CD4-positive, CD25-positive, alpha-beta regulatory T cell (primary cell): ENCODE data around the gene CCDC154. TPM values are rescaled to one million over a fixed set of nuclear protein-coding genes. Genes with fewer than 3 reads are reported as not detected.

Source experiments
- ATAC-seq, 2 donors: fragments of 150-1000 bp; cut with Tn5 transposase; one replicate each; pipeline ENCODE4 v1.10.0; 2021; ENCODE audit warnings: low read depth in 2 of 2, moderate number of reproducible peaks in 2 of 2, moderate library complexity in 1 of 2
- DNase-seq, 3 donors: peaks; one replicate each; pipeline versions ENCODE4 v3.0.0 to v3.0.0-alpha.2; 2012 to 2022; ENCODE audit warnings: mixed read lengths in 1 of 3
- H3K27ac ChIP-seq: one replicate; pipeline ENCODE4 v1.7.0; 2013; ENCODE audit warnings: mild to moderate bottlenecking, low read length; ENCODE audit not compliant: insufficient read depth, poor library complexity, severe bottlenecking
- H3K27me3 ChIP-seq: one replicate; pipeline ENCODE4 v1.7.0; 2013; ENCODE audit warnings: low read length; ENCODE audit not compliant: control insufficient read depth, insufficient read depth
- H3K36me3 ChIP-seq: one replicate; pipeline ENCODE4 v1.7.0; 2013; ENCODE audit warnings: mild to moderate bottlenecking, low read length, moderate library complexity; ENCODE audit not compliant: control insufficient read depth, insufficient read depth
- H3K4me1 ChIP-seq: 2 replicates; pipeline ENCODE4 v1.7.0; 2013; ENCODE audit warnings: mild to moderate bottlenecking, low read length; ENCODE audit not compliant: insufficient read depth, control insufficient read depth, poor library complexity, severe bottlenecking
- H3K4me3 ChIP-seq: one replicate; pipeline ENCODE4 v1.7.0; 2013; ENCODE audit warnings: low read depth, mild to moderate bottlenecking, low read length, moderate library complexity
- H3K9me3 ChIP-seq, 2 experiments: 1 replicate in 1 of 2; 2 replicates in 1 of 2; pipeline ENCODE4 v1.7.0; 2013; ENCODE audit warnings: low read length in 2 of 2, mild to moderate bottlenecking in 1 of 2, moderate library complexity in 1 of 2; ENCODE audit not compliant: control insufficient read depth in 2 of 2
- H3K27ac Mint-ChIP-seq, 3 donors: one replicate each; pipeline ENCODE4 v1.8.0; 2020 to 2022; ENCODE audit warnings: mild to moderate bottlenecking in 3 of 3, mixed read lengths in 3 of 3, moderate library complexity in 2 of 3
- H3K27me3 Mint-ChIP-seq: one replicate; pipeline ENCODE4 v1.8.0; 2022; ENCODE audit warnings: mild to moderate bottlenecking, mixed read lengths
- H3K36me3 Mint-ChIP-seq: one replicate; pipeline ENCODE4 v1.8.0; 2020; ENCODE audit warnings: mixed read lengths
- H3K4me1 Mint-ChIP-seq, 4 donors: one replicate each; pipeline ENCODE4 v1.8.0; 2020 to 2022; ENCODE audit warnings: mixed read lengths in 4 of 4, mild to moderate bottlenecking in 1 of 4
- H3K4me3 Mint-ChIP-seq, 4 donors: one replicate each; pipeline ENCODE4 v1.8.0; 2020 to 2022; ENCODE audit warnings: mild to moderate bottlenecking in 4 of 4, mixed read lengths in 4 of 4, moderate library complexity in 3 of 4
- H3K9me3 Mint-ChIP-seq, 7 donors: one replicate each; pipeline ENCODE4 v1.8.0; 2020 to 2022; ENCODE audit warnings: mixed read lengths in 7 of 7, mild to moderate bottlenecking in 3 of 7, moderate library complexity in 2 of 7
- polyA plus RNA-seq, 4 donors: library from polyadenylated mRNA; unstranded; fragments of 300-500 nt; fragmentation: Illumina TruSeq; gene quantifications; one replicate each; pipeline ENCODE4 v1.2.3, GENCODE V29; 2021
- total RNA-seq: library from RNA; stranded (reverse); gene quantifications from one replicate; pipeline ENCODE4 v1.2.3, GENCODE V29; 2022

Gene CCDC154
- total and polyA plus RNA-seq, 5 donors from 2014 or later: 2.6 TPM; not detected in 4

DNA sequence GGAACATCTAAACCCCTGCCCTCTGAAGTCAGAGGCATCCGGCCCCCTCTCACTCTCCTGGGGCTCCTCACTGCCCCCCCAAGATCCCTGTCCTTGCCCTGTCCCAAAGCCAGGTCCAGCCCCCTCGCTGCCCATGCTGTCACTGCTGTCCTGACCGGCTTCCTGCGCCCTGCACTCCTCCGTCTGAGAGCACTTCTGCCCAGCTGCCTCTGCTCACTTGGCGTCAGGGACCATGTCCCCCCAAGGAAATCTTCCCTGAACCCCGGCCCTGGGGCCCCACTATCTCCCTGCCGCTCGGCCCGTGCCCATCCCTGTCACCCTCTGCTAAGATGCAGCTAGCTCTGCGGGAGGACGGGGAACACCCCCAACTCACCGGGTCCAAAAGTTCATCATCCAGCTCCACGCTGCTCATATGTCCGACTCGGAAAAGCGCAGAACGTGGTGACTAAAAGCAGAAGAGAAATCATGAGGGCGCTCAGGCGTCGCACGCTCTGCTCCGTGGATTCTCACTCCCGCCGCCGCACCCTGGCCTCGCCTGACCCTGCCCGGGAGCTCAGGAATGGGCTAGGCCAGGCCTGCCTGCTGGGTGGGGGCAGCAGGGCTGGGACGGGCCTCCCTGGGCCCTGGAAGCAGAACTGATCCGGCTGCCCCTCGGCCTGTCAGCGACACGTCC is 20.7 kb upstream of the CCDC154 start:
- Mint-ChIP-seq H3K27ac (no peak overlapping the region), H3K4me3 (no peak overlapping the region), H3K36me3 (peaks cover 4% of the 10 kb centered on the region), H3K27me3 (no peaks in the 10 kb centered on the region), H3K9me3 (no peaks in the 10 kb centered on the region), H3K4me1 (peaks cover 0 to 20% (median 4%) of the 10 kb centered on the region in 4 donors)
- Histone ChIP-seq H3K4me1 (no peaks in the 10 kb centered on the region), H3K27ac (no peak overlapping the region), H3K36me3 (peaks cover 6% of the 10 kb centered on the region), H3K9me3 (no peaks in the 10 kb centered on the region), H3K27me3 (no peaks in the 10 kb centered on the region), H3K4me3 (no peak overlapping the region)
- ATAC-seq (no peak), DNase-seq (no peak)

DNA sequence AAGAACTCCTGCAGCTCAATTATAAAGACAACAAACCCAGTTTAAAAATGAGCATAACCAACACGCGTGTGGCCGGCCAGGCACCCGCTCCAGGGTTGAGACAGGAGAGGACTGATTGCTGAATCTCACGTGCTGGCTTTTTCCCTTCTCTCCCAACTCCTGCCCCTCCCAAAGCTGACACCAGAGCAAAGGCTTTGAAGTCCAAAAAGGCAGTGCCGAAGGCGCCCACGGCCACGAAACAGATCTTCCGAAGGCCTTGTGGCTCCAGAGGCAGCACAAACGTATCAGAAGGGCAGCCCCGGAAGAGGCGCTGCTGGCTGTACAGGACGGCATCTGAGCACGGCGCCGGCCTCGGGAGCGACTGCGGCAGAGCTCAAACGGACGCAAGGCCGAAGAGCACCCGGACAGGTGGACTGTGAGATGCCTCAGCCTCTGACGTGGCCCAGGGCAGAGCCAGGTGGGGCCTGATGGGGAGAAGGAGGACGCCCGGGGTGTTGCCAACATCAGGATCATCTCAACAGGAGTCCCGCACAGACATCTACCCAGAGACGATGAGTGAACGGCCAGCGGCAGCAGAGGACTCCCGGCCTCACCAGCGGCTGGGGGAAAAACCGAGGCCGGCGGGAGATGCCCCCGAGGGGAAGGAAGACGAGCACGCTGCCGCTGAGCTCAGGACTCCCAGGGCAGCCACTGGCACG is 20.0 kb upstream of the CCDC154 start:
- DNase-seq: no peak

DNA sequence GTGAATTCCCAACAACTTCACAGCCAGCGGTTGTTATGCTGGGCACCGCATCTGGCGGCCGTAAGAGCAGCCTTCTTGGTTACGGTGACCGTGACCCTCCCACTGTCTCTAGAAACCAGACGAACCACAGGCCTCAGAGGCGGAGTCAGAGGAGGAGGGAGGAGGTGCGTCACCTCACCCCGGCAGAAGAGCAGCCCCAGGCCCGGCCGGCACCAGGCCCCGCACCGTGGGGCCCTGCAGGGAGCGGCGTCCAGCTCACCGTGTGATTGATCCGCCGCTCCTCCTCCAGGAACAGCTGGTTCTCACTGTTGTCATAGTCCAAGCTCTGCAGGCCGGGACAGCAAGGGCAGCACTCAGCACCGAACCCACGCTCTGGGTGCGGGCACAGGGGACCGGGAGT is 16.8 kb upstream of the CCDC154 start:
- Histone ChIP-seq H3K9me3 (no peaks in the 10 kb centered on the region), H3K27me3 (no peaks in the 10 kb centered on the region), H3K4me3 (no peak overlapping the region), H3K27ac (no peak overlapping the region), H3K36me3 (peaks cover 10% of the 10 kb centered on the region), H3K4me1 (no peaks in the 10 kb centered on the region)
- peaks cover 0 to 3% (median 0%) of the 10 kb centered on the region in 4 donors for H3K4me1 Mint-ChIP-seq
- ATAC-seq: no peak
- no peak for DNase-seq
- H3K4me3 Mint-ChIP-seq: no peak overlapping the region
- peaks cover 0 to 1% (median 0%) of the 10 kb centered on the region in 7 donors for H3K9me3 Mint-ChIP-seq
- H3K27ac Mint-ChIP-seq: no peak overlapping the region
- peaks cover 4% of the 10 kb centered on the region for H3K36me3 Mint-ChIP-seq
- H3K27me3 Mint-ChIP-seq: no peaks in the 10 kb centered on the region

More for the DNA sequence above, 20.0 kb upstream of the CCDC154 start:
- Mint-ChIP-seq H3K27me3 (no peaks in the 10 kb centered on the region), H3K36me3 (peaks cover 4% of the 10 kb centered on the region), H3K27ac (no peak overlapping the region), H3K9me3 (peaks cover 0 to 1% (median 0%) of the 10 kb centered on the region in 7 donors), H3K4me3 (no peak overlapping the region), H3K4me1 (peaks cover 0 to 14% (median 0%) of the 10 kb centered on the region in 4 donors)
- Histone ChIP-seq H3K4me3 (no peak overlapping the region), H3K27me3 (no peaks in the 10 kb centered on the region), H3K4me1 (no peaks in the 10 kb centered on the region), H3K36me3 (peaks cover 6% of the 10 kb centered on the region), H3K27ac (no peak overlapping the region), H3K9me3 (no peaks in the 10 kb centered on the region)
- ATAC-seq: no peak

DNA sequence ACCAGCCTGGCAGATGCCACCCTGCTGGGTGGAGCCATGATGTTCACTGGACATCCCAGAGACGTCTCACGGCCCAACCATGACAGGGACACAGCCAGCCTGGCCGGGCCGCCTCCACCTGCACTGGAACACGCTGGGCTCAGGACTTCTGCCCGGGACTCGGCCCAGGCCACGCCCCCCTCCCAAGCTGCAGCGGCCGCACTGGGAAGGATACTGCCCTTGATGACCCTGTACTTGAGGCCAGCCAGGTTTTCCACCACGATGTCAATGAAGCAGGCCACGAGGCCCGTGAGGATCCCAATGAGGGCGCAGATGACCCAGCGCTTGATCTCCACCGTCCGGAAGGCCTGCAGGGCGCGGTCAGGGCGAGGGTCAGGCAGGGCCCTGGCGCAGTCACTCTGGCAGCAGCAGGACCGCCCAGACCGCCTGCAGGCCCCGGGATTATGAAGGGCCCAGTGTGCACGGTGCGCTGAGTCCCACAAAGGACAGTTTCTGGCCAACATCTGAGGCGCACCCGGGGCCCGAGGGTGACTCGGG is 16.3 kb upstream of the CCDC154 start:
- no peaks in the 10 kb centered on the region for H3K27me3 ChIP-seq
- no peak overlapping the region for H3K27ac ChIP-seq
- H3K4me3 ChIP-seq: no peak overlapping the region
- DNase-seq: no peak
- Mint-ChIP-seq H3K4me3 (no peak overlapping the region), H3K27me3 (no peaks in the 10 kb centered on the region), H3K27ac (no peak overlapping the region), H3K9me3 (peaks cover 0 to 1% (median 0%) of the 10 kb centered on the region in 7 donors), H3K36me3 (peaks cover 4% of the 10 kb centered on the region), H3K4me1 (peaks cover 0 to 3% (median 0%) of the 10 kb centered on the region in 4 donors)
- no peaks in the 10 kb centered on the region for H3K9me3 ChIP-seq
- no peaks in the 10 kb centered on the region for H3K4me1 ChIP-seq
- no peak for ATAC-seq
- H3K36me3 ChIP-seq: peaks cover 12% of the 10 kb centered on the region

DNA sequence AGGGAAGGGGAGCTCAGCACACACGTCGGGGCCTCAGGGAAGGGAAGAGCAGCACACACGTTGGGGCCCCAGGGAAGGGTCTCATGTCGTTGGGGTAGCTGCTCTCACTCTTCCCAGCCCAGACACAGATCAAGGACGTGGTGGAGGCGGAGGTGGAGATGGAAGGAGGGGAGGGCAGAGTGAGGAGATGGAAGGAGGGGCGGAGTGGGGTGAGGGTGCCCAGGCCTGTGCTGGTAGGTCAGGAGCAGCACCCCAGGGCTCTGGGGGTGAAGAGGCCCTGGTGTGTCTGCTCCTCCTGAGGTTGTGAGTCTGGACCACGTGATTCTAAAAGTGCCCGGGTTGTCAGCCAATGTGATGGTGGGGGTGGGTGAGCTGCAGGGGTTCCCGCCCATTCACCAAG is 15.6 kb upstream of the CCDC154 start:
- DNase-seq: no peak
- H3K4me1 Mint-ChIP-seq: peaks cover 0 to under 1% (median 0%) of the 10 kb centered on the region in 4 donors
- no peak for ATAC-seq
- no peaks in the 10 kb centered on the region for H3K4me1 ChIP-seq
- peaks cover 17% of the 10 kb centered on the region for H3K36me3 ChIP-seq
- no peak overlapping the region for H3K4me3 Mint-ChIP-seq
- H3K9me3 ChIP-seq: no peaks in the 10 kb centered on the region
- peaks cover 4% of the 10 kb centered on the region for H3K36me3 Mint-ChIP-seq
- no peak overlapping the region for H3K27ac ChIP-seq
- no peaks in the 10 kb centered on the region for H3K27me3 Mint-ChIP-seq
- H3K9me3 Mint-ChIP-seq: peaks cover 0 to 1% (median 0%) of the 10 kb centered on the region in 7 donors
- no peaks in the 10 kb centered on the region for H3K27me3 ChIP-seq
- no peak overlapping the region for H3K4me3 ChIP-seq
- no peak overlapping the region for H3K27ac Mint-ChIP-seq

DNA sequence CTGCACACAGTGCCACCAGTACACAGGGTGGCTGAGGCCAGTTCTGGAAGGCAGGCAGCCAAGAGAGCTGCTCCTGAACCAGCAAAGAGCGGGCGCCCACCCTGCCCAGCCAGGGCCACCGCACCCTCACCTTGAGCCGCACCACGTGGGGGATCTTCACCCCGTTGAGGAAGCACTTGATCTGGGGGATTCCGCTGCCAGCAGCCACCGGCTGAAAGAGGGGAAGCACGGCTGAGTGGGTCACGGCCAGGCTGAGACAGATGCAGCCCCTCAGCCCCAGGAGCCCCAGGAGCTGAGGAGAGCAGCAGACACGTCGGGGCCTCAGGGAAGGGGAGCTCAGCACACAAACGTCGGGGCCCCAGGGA is 14.6 kb upstream of the CCDC154 start:
- H3K36me3 ChIP-seq: peaks cover 19% of the 10 kb centered on the region
- peak overlapping the region in 1 of 3 donors; percentile 25 for H3K27ac Mint-ChIP-seq
- no peak overlapping the region for H3K4me3 Mint-ChIP-seq
- H3K27me3 Mint-ChIP-seq: no peaks in the 10 kb centered on the region
- H3K9me3 Mint-ChIP-seq: peaks cover 0 to 1% (median 0%) of the 10 kb centered on the region in 7 donors
- peaks cover 0 to 3% (median 0%) of the 10 kb centered on the region in 4 donors for H3K4me1 Mint-ChIP-seq
- H3K36me3 Mint-ChIP-seq: peaks cover 6% of the 10 kb centered on the region
- no peak overlapping the region for H3K4me3 ChIP-seq
- no peaks in the 10 kb centered on the region for H3K27me3 ChIP-seq
- no peaks in the 10 kb centered on the region for H3K9me3 ChIP-seq
- no peaks in the 10 kb centered on the region for H3K4me1 ChIP-seq
- DNase-seq (no peak), ATAC-seq (peak; percentile 29 to 48)
- no peak overlapping the region for H3K27ac ChIP-seq

DNA sequence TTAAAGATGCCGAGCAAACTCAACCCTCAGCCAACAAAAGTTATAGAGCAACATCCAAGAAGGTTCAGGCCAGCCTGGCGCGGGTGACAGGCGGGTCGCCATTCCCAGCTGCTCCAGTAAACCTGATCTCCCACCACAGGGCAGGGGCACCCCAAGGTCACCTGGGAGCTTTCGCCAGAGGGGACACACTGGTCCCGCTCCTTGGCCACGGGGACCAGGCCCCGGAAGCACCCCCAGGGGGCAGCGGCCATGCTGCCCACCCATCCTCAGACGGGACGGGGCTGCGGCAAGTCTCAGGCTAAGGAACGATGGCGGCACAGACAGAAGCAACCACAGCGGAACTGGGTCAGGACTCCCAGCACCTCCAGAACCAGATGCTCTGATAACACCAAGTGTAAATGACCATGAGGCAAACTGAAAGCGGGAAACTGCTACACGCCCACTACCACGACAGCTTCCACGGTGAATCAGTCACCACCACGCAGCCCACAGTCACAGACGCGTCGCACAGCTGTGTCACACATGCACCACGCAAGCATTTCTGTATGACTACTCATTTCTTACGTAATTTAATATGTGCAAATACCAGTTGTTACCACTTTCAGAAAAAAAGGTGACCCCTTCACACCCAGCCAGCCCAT is 14.1 kb upstream of the CCDC154 start:
- Histone ChIP-seq H3K36me3 (peaks cover 20% of the 10 kb centered on the region), H3K27me3 (no peaks in the 10 kb centered on the region), H3K4me1 (no peaks in the 10 kb centered on the region), H3K4me3 (no peak overlapping the region), H3K27ac (no peak overlapping the region), H3K9me3 (no peaks in the 10 kb centered on the region)
- Mint-ChIP-seq H3K4me1 (peaks cover 0 to 3% (median 0%) of the 10 kb centered on the region in 4 donors), H3K27me3 (no peaks in the 10 kb centered on the region), H3K9me3 (peaks cover 0 to 1% (median 0%) of the 10 kb centered on the region in 7 donors), H3K27ac (peak overlapping the region in 1 of 3 donors; percentile 25), H3K4me3 (no peak overlapping the region), H3K36me3 (peaks cover 9% of the 10 kb centered on the region)
- ATAC-seq (no peak), DNase-seq (no peak)
